ENCODE results near the gene LPP. TPM values are rescaled to one million over a fixed set of nuclear protein-coding genes. Genes with fewer than 3 reads are reported as not detected.

The LPP gene
- total RNA-seq, 1 experiment from 2014 or later = 54.0 TPM

DNA sequence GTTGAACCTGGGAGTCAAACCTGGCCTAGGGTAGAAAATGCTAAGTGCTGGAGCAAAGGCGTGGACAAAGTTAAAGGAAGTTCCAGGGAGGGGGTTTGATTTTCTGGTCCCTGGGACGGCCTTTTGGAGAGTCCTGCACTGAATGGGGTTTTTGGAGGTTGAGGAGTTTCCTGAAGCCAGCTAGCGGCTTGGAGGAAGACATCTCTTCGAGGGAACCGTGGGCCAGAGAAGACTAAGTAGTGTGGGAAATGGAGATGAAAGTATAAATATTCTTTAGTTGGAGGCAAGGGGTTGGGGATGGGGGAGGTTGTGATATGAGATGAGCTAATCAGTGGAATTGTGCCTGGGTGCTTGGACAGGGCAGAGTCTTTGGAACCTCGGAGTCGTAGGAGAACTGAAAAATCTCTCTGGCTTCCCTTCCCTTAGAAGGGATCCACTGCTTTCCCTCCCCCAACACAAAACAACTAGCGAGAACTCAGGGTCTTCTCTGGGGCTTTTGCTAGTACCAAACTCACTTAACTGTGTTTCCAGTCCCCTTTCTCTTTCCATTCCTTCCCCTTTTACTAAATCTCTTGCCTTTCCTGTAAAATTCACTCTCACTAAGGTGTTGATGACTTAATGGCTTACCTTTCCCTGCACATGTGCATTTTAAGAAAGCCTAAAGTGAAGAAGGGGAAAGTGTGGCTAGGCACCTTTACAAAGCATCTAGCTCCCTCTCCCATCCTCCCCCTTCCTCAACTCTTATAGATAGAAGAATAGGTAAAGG is 1.0 kb downstream of the LPP start:
- ChIA-PET RAD21 (ENCODE audit: low non-redundant PET in 1 of 2, low total read pairs in 2 of 2, uncharacterized antibody in 2 of 2, unreplicated experiment in 2 of 2) (no interaction called here), CTCF (no interaction called here), POLR2A (interaction anchor here (1.2 kb wide), 1 partner anchor 410 kb away, joined by 3 read pairs; the partner anchor contains the start of gene BCL6)
- TF ChIP-seq POLR2A (IDR thresholded peaks at IDR 0.05; ENCODE audit: borderline replicate concordance, extremely low read depth, insufficient read depth, insufficient read length) (no peak), ZFX (IDR thresholded peaks at IDR 0.05) (no peak), SIN3A (IDR thresholded peaks at IDR 0.05; ENCODE audit: low read depth) (no peak), POLR2AphosphoS5 (IDR thresholded peaks at IDR 0.05; ENCODE audit: low read depth, low read length) (no peak), CEBPB (IDR thresholded peaks at IDR 0.05; ENCODE audit: low read depth) (no peak), ELF1 (IDR thresholded peaks at IDR 0.05; ENCODE audit: borderline replicate concordance, low read depth) (no peak), JUND (IDR thresholded peaks at IDR 0.05) (no peak), FOSL1 (IDR thresholded peaks at IDR 0.05; ENCODE audit: low read depth) (no peak), ZNF274 (IDR thresholded peaks at IDR 0.05; ENCODE audit: low read depth, low read length) (no peak), YY1 (IDR thresholded peaks at IDR 0.05; ENCODE audit: extremely low read depth, insufficient replicate concordance, low read depth, low read length) (no peak), CBX3 (IDR thresholded peaks at IDR 0.05; ENCODE audit: low read depth) (no peak), EZH2 (IDR thresholded peaks at IDR 0.05) (no peak), SP1 (IDR thresholded peaks at IDR 0.05; ENCODE audit: low read depth) (no peak), SRF (IDR thresholded peaks at IDR 0.05; ENCODE audit: low read depth) (no peak), TCF7L2 (IDR thresholded peaks at IDR 0.05; ENCODE audit: borderline replicate concordance, extremely low read depth, insufficient read depth, insufficient read length) (no peak), EZH2phosphoT487 (IDR thresholded peaks at IDR 0.05; ENCODE audit: borderline replicate concordance) (no peak)
- TF ChIP-seq, protein P1, sequence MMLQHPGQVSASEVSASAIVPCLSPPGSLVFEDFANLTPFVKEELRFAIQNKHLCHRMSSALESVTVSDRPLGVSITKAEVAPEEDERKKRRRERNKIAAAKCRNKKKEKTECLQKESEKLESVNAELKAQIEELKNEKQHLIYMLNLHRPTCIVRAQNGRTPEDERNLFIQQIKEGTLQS (IDR thresholded peaks at IDR 0.05) = no peak
- TF ChIP-seq, protein P2, sequence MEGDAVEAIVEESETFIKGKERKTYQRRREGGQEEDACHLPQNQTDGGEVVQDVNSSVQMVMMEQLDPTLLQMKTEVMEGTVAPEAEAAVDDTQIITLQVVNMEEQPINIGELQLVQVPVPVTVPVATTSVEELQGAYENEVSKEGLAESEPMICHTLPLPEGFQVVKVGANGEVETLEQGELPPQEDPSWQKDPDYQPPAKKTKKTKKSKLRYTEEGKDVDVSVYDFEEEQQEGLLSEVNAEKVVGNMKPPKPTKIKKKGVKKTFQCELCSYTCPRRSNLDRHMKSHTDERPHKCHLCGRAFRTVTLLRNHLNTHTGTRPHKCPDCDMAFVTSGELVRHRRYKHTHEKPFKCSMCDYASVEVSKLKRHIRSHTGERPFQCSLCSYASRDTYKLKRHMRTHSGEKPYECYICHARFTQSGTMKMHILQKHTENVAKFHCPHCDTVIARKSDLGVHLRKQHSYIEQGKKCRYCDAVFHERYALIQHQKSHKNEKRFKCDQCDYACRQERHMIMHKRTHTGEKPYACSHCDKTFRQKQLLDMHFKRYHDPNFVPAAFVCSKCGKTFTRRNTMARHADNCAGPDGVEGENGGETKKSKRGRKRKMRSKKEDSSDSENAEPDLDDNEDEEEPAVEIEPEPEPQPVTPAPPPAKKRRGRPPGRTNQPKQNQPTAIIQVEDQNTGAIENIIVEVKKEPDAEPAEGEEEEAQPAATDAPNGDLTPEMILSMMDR (IDR thresholded peaks at IDR 0.05 in 2 of 3, conservative IDR thresholded peaks at IDR 0.05 in 1 of 3; ENCODE audit: borderline replicate concordance in 1 of 3, insufficient read depth in 1 of 3, low read depth in 2 of 3, low read length in 2 of 3) = no peak
- TF ChIP-seq, protein P3, sequence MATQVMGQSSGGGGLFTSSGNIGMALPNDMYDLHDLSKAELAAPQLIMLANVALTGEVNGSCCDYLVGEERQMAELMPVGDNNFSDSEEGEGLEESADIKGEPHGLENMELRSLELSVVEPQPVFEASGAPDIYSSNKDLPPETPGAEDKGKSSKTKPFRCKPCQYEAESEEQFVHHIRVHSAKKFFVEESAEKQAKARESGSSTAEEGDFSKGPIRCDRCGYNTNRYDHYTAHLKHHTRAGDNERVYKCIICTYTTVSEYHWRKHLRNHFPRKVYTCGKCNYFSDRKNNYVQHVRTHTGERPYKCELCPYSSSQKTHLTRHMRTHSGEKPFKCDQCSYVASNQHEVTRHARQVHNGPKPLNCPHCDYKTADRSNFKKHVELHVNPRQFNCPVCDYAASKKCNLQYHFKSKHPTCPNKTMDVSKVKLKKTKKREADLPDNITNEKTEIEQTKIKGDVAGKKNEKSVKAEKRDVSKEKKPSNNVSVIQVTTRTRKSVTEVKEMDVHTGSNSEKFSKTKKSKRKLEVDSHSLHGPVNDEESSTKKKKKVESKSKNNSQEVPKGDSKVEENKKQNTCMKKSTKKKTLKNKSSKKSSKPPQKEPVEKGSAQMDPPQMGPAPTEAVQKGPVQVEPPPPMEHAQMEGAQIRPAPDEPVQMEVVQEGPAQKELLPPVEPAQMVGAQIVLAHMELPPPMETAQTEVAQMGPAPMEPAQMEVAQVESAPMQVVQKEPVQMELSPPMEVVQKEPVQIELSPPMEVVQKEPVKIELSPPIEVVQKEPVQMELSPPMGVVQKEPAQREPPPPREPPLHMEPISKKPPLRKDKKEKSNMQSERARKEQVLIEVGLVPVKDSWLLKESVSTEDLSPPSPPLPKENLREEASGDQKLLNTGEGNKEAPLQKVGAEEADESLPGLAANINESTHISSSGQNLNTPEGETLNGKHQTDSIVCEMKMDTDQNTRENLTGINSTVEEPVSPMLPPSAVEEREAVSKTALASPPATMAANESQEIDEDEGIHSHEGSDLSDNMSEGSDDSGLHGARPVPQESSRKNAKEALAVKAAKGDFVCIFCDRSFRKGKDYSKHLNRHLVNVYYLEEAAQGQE (IDR thresholded peaks at IDR 0.05; ENCODE audit: low read depth) = no peak
- TF ChIP-seq, protein P4, sequence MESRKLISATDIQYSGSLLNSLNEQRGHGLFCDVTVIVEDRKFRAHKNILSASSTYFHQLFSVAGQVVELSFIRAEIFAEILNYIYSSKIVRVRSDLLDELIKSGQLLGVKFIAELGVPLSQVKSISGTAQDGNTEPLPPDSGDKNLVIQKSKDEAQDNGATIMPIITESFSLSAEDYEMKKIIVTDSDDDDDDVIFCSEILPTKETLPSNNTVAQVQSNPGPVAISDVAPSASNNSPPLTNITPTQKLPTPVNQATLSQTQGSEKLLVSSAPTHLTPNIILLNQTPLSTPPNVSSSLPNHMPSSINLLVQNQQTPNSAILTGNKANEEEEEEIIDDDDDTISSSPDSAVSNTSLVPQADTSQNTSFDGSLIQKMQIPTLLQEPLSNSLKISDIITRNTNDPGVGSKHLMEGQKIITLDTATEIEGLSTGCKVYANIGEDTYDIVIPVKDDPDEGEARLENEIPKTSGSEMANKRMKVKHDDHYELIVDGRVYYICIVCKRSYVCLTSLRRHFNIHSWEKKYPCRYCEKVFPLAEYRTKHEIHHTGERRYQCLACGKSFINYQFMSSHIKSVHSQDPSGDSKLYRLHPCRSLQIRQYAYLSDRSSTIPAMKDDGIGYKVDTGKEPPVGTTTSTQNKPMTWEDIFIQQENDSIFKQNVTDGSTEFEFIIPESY (IDR thresholded peaks at IDR 0.05; ENCODE audit: extremely low read depth, insufficient replicate concordance, low read length) = no peak
- Histone ChIP-seq H3K27me3 (ENCODE audit: insufficient read depth, low read length) (no peaks in the 10 kb centered on the region), H3K4me1 (ENCODE audit: control insufficient read depth in 1 of 2, insufficient read depth in 2 of 2, low read length in 2 of 2) (peaks cover 13 to 51% of the 10 kb centered on the region in 2 experiments), H3K4me2 (ENCODE audit: low read length) (peak overlapping the region; percentile 89), H2AFZ (ENCODE audit: low read depth, low read length, poor library complexity, severe bottlenecking) (no peak overlapping the region), H3K9me3 (ENCODE audit: control insufficient read depth in 1 of 2, insufficient read depth in 1 of 2, low read depth in 1 of 2, low read length in 2 of 2) (no peaks in the 10 kb centered on the region), H4K20me1 (ENCODE audit: insufficient read depth) (no peaks in the 10 kb centered on the region), H3K4me3 (replicated peaks in 1 of 2; ENCODE audit: low read depth in 1 of 2, low read length in 2 of 2) (peak overlapping the region; percentile 68 to 73), H3K36me3 (ENCODE audit: control insufficient read depth in 1 of 2, insufficient read depth in 2 of 2, low read length in 2 of 2) (no peaks in the 10 kb centered on the region), H3K79me2 (ENCODE audit: insufficient read depth, low read length) (peaks cover 52% of the 10 kb centered on the region), H3K27ac (ENCODE audit: low read depth, low read length) (peak overlapping the region; percentile 79), H3K9me2 (ENCODE audit: insufficient read depth) (no peaks in the 10 kb centered on the region), H3K9ac (ENCODE audit: low read length) (peak overlapping the region; percentile 85)
- DNase-seq (ENCODE audit: low read depth, low spot score) (no peak), ATAC-seq (no peak)
- intact Hi-C loops (cut with micrococcal nuclease) = loop anchor here (5.0 kb wide), 2 partner anchors 142 to 408 kb away; partner anchors contain the start of gene BCL6
- BruUV-seq (replicated peaks) = TSS peak; percentile 46
